GM23338 (cell line): ENCODE measurements around the gene SPAG16. TPM values are rescaled to one million over a fixed set of nuclear protein-coding genes. Genes with fewer than 3 reads are reported as not detected.

Experiments used
- ATAC-seq: fragments of 200-7000 bp; cut with Tn5 transposase; 3 replicates; pipeline ENCODE4 v1.9.1; 2020
- DNase-seq: peaks from one replicate; pipeline ENCODE4 v3.0.0-alpha.2; 2015; ENCODE audit warnings: low spot score
- H2AFZ ChIP-seq: fragments of 200-600 bp; sonication (generic); 2 replicates; pipeline ENCODE4 v1.8.0; 2016; ENCODE audit warnings: antibody characterized with exemption, mild to moderate bottlenecking, moderate library complexity
- H3F3A ChIP-seq: fragments of 200-600 bp; sonication (generic); replicated peaks from 2 replicates; pipeline ENCODE4 v1.8.0; 2017; ENCODE audit warnings: antibody characterized with exemption, mixed run types, low read depth
- H3K27ac ChIP-seq: fragments of 200-600 bp; sonication (generic); 2 replicates; pipeline ENCODE4 v1.6.1; 2016; ENCODE audit warnings: low read depth
- H3K27me3 ChIP-seq: fragments of 200-600 bp; sonication (generic); 2 replicates; pipeline ENCODE4 v1.8.0; 2016; ENCODE audit warnings: mild to moderate bottlenecking, mixed run types, moderate library complexity; ENCODE audit not compliant: insufficient read depth
- H3K36me3 ChIP-seq: fragments of 200-600 bp; sonication (generic); 2 replicates; pipeline ENCODE4 v1.8.0; 2016; ENCODE audit warnings: mild to moderate bottlenecking; ENCODE audit not compliant: insufficient read depth
- H3K4me1 ChIP-seq: fragments of 200-600 bp; sonication (generic); 2 replicates; pipeline ENCODE4 v1.8.0; 2016; ENCODE audit warnings: mild to moderate bottlenecking, moderate library complexity; ENCODE audit not compliant: insufficient read depth
- H3K4me2 ChIP-seq: fragments of 200-600 bp; sonication (generic); 2 replicates; pipeline ENCODE4 v1.7.1; 2017; ENCODE audit warnings: mixed run types
- H3K4me3 ChIP-seq: fragments of 200-600 bp; sonication (generic); 2 replicates; pipeline ENCODE4 v1.6.1; 2016; ENCODE audit warnings: mixed run types
- H3K79me2 ChIP-seq: fragments of 200-600 bp; sonication (generic); replicated peaks from 2 replicates; pipeline ENCODE4 v1.8.0; 2017; ENCODE audit warnings: mild to moderate bottlenecking; ENCODE audit not compliant: insufficient read depth
- H3K9me2 ChIP-seq: fragments of 200-600 bp; sonication (generic); 2 replicates; pipeline ENCODE4 v1.8.0; 2017; ENCODE audit not compliant: insufficient read depth
- H4K20me1 ChIP-seq: fragments of 200-600 bp; sonication (generic); replicated peaks from 2 replicates; pipeline ENCODE4 v1.8.0; 2017; ENCODE audit warnings: mild to moderate bottlenecking; ENCODE audit not compliant: insufficient read depth
- H3K27ac Mint-ChIP-seq: 2 replicates; pipeline ENCODE4 v1.8.0; 2020; ENCODE audit warnings: inconsistent platforms, mild to moderate bottlenecking, moderate library complexity, mixed read lengths
- H3K27me3 Mint-ChIP-seq: 3 replicates; pipeline ENCODE4 v1.8.0; 2022; ENCODE audit warnings: low read depth, mild to moderate bottlenecking, moderate library complexity, mixed read lengths, inconsistent platforms; ENCODE audit not compliant: insufficient read depth, poor library complexity
- H3K36me3 Mint-ChIP-seq: 3 replicates; pipeline ENCODE4 v1.8.0; 2021; ENCODE audit warnings: low read depth, mild to moderate bottlenecking, inconsistent platforms, moderate library complexity, mixed read lengths
- H3K4me1 Mint-ChIP-seq: 3 replicates; pipeline ENCODE4 v1.8.0; 2020; ENCODE audit warnings: mild to moderate bottlenecking, inconsistent platforms, mixed read lengths
- H3K4me3 Mint-ChIP-seq: 3 replicates; pipeline ENCODE4 v1.8.0; 2021; ENCODE audit warnings: moderate library complexity, mild to moderate bottlenecking, inconsistent platforms, mixed read lengths
- H3K9me3 Mint-ChIP-seq: 3 replicates; pipeline ENCODE4 v1.8.0; 2020; ENCODE audit warnings: moderate library complexity, mild to moderate bottlenecking, inconsistent platforms, mixed read lengths
- CREB1 ChIP-seq: fragments of 250-450 bp; sonication (Bioruptor Pico); IDR thresholded peaks from 2 replicates; pipeline ENCODE4 v1.5.0; 2020; ENCODE audit warnings: low read depth, mild to moderate bottlenecking, moderate library complexity
- EZH2 ChIP-seq: fragments of 200-600 bp; sonication (generic); IDR thresholded peaks from one replicate; pipeline ENCODE4 v1.8.0; 2017; ENCODE audit warnings: antibody characterized with exemption, mild to moderate bottlenecking, low read depth; ENCODE audit not compliant: unreplicated experiment
- EZH2phosphoT487 ChIP-seq: fragments of 200-600 bp; sonication (generic); IDR thresholded peaks from one replicate; pipeline ENCODE4 v1.8.1; 2018; ENCODE audit warnings: antibody characterized with exemption; ENCODE audit not compliant: unreplicated experiment
- NANOG ChIP-seq: IDR thresholded peaks from 2 replicates; pipeline ENCODE4 v1.6.1; 2016; ENCODE audit warnings: antibody characterized with exemption, borderline replicate concordance
- POLR2AphosphoS5 ChIP-seq: IDR thresholded peaks from 2 replicates; pipeline ENCODE4 v1.6.1; 2016; ENCODE audit warnings: antibody characterized with exemption, low read depth
- REST ChIP-seq: IDR thresholded peaks from one replicate; pipeline ENCODE4 v1.6.1; 2018; ENCODE audit warnings: antibody characterized with exemption; ENCODE audit not compliant: unreplicated experiment
- ZNF331 ChIP-seq: fragments of 250-450 bp; sonication (Bioruptor Pico); IDR thresholded peaks from 2 replicates; pipeline ENCODE4 v1.5.0; 2020; ENCODE audit warnings: low read depth, mild to moderate bottlenecking, moderate library complexity
- polyA plus RNA-seq: library from polyadenylated mRNA; unstranded; fragments of >200 nt; fragmentation: Nextera tagmentation; extraction: Ambion mirVana; gene quantifications from 2 replicates; pipeline ENCODE4 v1.2.1, GENCODE V29; 2016
- total RNA-seq: library from RNA; depleted of rRNA; stranded (reverse); fragments of >200 nt; shearing (Covaris generic); gene quantifications from 2 replicates; pipeline ENCODE4 v1.2.3, GENCODE V29; 2014
- TF ChIP-seq, protein P1 (sequence below): IDR thresholded peaks from 2 replicates; pipeline ENCODE4 v1.6.1; 2016; ENCODE audit warnings: antibody characterized with exemption

Gene SPAG16
- total and polyA plus RNA-seq, 2 experiments from 2014 or later: 19.7 to 47.8 TPM

- no peaks in the 10 kb centered on the region for H3K36me3 ChIP-seq
- Mint-ChIP-seq H3K36me3 (no peaks in the 10 kb centered on the region), H3K4me1 (peaks cover 4% of the 10 kb centered on the region; the same call in 1 of the 3 replicates), H3K4me3 (no peak overlapping the region), H3K9me3 (no peaks in the 10 kb centered on the region), H3K27me3 (peaks cover 3% of the 10 kb centered on the region), H3K27ac (no peak overlapping the region)
- no peak overlapping the region for H2AFZ ChIP-seq
- H4K20me1 ChIP-seq: no peaks in the 10 kb centered on the region
- no peaks in the 10 kb centered on the region for H3K4me1 ChIP-seq
- H3K79me2 ChIP-seq: no peaks in the 10 kb centered on the region
- no peak for ATAC-seq
- no peak overlapping the region for H3K4me2 ChIP-seq
- no peak overlapping the region for H3K4me3 ChIP-seq
- DNase-seq: peak; percentile 23
- no peaks in the 10 kb centered on the region for H3K9me2 ChIP-seq
- no peaks in the 10 kb centered on the region for H3K27me3 ChIP-seq
- TF ChIP-seq CREB1: no peak
- H3F3A ChIP-seq: no peaks in the 10 kb centered on the region
- no peak overlapping the region for H3K27ac ChIP-seq
Measured at GRCh38 chr2:214180071-214180470, 895.8 kb downstream of the SPAG16 start.

GRCh38 chr2:214180686-214181085, 896.4 kb downstream of the SPAG16 start:
- H3K27ac Mint-ChIP-seq: no peak overlapping the region
- Histone ChIP-seq H3K4me3 (no peak overlapping the region), H3K79me2 (no peaks in the 10 kb centered on the region), H3K4me1 (no peaks in the 10 kb centered on the region), H3K27ac (no peak overlapping the region), H3K36me3 (no peaks in the 10 kb centered on the region), H3K4me2 (no peak overlapping the region), H4K20me1 (no peaks in the 10 kb centered on the region), H3K27me3 (no peaks in the 10 kb centered on the region), H3F3A (no peaks in the 10 kb centered on the region), H3K9me2 (no peaks in the 10 kb centered on the region), H2AFZ (no peak overlapping the region)
- H3K4me3 Mint-ChIP-seq: no peak overlapping the region
- DNase-seq (no peak), ATAC-seq (no peak)
- TF ChIP-seq NANOG (no peak), EZH2 (no peak), CREB1 (no peak), ZNF331 (CRISPR knock-in tag) (no peak), POLR2AphosphoS5 (no peak), REST (no peak), EZH2phosphoT487 (no peak)
- TF ChIP-seq, protein P1, sequence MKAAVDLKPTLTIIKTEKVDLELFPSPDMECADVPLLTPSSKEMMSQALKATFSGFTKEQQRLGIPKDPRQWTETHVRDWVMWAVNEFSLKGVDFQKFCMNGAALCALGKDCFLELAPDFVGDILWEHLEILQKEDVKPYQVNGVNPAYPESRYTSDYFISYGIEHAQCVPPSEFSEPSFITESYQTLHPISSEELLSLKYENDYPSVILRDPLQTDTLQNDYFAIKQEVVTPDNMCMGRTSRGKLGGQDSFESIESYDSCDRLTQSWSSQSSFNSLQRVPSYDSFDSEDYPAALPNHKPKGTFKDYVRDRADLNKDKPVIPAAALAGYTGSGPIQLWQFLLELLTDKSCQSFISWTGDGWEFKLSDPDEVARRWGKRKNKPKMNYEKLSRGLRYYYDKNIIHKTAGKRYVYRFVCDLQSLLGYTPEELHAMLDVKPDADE: no peak
- H3K9me3 Mint-ChIP-seq: no peaks in the 10 kb centered on the region
- peaks cover 3% of the 10 kb centered on the region for H3K27me3 Mint-ChIP-seq
- H3K4me1 Mint-ChIP-seq: peaks cover 4% of the 10 kb centered on the region; the same call in 1 of the 3 replicates
- H3K36me3 Mint-ChIP-seq: no peaks in the 10 kb centered on the region
